OCI-LY7 (cell line): Measurements from ENCODE around the gene DNM3.

Experiments used
- CTCF ChIP-seq: fragments of 200-600 bp; sonication (generic); conservative IDR thresholded peaks from 2 replicates; pipeline ENCODE4 v1.5.1; 2014; ENCODE audit warnings: mild to moderate bottlenecking, antibody characterized with exemption, low read length, moderate library complexity, mixed read lengths
- EZH2phosphoT487 ChIP-seq: fragments of 200-600 bp; sonication (generic); IDR thresholded peaks from 2 replicates; pipeline ENCODE4 v1.6.1; 2018; ENCODE audit warnings: low read depth, borderline replicate concordance, mild to moderate bottlenecking, mixed run types, antibody characterized with exemption, low read length, moderate library complexity, mixed read lengths

DNA sequence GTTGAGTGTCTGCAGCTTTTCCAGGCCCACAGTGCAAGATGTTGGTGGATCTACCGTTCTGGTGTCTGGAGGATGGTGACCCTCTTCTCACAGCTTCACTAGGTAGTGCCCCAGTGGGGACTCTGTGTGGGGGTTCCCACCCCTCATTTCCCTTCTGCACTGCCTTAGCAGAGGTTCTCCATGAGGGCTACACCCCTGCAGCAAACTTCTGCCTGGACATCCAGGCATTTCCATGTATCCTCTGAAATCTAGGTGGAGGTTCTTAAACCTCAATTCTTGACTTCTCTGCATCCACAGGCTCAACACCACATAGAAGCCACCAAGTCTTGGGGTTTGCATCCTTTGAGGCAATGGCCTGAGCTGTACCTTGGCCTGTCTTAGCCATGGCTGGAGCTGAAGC, 14.3 kb upstream of the DNM3 start:
- TF ChIP-seq CTCF (no peak), EZH2phosphoT487 (no peak)
